Measurements from ENCODE around the gene ADAM19.

ADAM19 gene

GRCh38 chr5:157543825-157544622, 31.6 kb downstream of the ADAM19 start:
- peak; percentile 26 for DNase-seq (ENCODE audit: low read depth)
- no peak overlapping the region for H3K4me3 ChIP-seq (ENCODE audit: low read depth, low read length)
- TF ChIP-seq, protein P1, sequence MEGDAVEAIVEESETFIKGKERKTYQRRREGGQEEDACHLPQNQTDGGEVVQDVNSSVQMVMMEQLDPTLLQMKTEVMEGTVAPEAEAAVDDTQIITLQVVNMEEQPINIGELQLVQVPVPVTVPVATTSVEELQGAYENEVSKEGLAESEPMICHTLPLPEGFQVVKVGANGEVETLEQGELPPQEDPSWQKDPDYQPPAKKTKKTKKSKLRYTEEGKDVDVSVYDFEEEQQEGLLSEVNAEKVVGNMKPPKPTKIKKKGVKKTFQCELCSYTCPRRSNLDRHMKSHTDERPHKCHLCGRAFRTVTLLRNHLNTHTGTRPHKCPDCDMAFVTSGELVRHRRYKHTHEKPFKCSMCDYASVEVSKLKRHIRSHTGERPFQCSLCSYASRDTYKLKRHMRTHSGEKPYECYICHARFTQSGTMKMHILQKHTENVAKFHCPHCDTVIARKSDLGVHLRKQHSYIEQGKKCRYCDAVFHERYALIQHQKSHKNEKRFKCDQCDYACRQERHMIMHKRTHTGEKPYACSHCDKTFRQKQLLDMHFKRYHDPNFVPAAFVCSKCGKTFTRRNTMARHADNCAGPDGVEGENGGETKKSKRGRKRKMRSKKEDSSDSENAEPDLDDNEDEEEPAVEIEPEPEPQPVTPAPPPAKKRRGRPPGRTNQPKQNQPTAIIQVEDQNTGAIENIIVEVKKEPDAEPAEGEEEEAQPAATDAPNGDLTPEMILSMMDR (IDR thresholded peaks at IDR 0.05; ENCODE audit: control insufficient read depth, extremely low read depth, insufficient read depth): no peak

DNA sequence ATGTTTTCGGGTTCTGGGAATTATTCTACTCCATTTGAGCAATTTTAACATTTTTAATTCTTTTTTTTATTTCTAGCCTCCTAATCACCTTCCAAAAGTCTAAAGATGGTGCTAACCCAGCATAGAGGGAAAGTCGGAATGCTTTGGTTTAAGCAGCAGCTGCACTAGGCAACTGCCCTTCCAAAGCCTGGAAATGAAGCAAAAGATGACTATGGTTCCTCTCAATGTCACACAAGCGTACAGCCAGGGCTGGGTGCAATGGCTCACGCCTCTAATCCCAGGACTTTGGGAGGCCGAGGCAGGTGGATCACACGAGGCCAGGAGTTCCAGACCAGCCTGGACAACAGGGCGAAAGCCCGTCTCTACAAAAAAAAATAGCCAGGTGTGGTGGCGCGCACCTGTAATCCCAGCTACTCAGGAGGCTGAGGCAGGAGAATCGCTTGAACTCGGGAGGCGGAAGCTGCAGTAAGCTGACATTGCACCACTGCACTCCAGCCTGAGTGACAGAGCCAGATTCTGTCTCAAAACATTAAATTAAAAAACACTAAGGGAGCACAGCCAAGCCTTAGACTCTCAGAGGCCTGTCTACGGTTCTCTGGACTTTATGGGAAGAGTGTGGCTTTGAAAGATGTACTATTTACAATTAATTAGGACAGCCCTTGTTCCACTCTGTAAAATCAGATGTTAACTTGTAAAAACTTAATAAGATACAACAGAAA, 33.1 kb downstream of the ADAM19 start:
- DNase-seq (ENCODE audit: low read depth): no peak
- TF ChIP-seq, protein P1 (IDR thresholded peaks at IDR 0.05; ENCODE audit: control insufficient read depth, extremely low read depth, insufficient read depth): no peak
- H3K4me3 ChIP-seq (ENCODE audit: low read depth, low read length): no peak overlapping the region

DNA sequence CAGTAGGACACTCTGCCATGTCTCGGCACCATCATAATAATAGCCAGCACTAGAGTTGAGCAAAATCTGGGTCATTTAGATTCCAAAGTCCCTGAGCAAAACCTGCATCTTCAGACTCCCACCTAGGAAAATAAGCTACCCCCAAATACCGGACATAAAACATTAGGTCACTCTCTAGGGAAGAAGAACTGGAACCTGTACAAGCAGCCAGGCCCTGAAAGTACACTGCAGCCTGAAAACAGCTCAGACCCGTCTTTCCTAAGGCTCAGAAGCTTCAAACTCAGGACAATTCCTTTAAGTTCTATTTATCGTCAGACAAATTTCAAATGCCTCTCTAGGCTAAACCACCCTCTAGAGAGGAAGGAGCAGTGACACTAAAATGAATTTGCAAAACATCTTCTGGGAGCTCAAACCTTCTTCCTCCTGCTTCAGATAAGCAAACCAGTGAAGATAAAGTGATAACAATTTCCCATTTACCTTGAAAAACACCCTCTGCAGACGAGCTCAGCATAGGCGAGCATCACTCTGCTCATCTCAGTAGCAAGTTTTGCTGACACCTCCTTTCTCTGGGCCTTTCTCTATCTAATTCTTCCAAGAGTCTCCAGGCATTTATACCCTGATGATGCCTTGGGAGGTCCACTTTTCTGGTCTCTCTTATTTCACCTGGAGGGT, 34.0 kb downstream of the ADAM19 start:
- no peak overlapping the region for H3K4me3 ChIP-seq (ENCODE audit: low read depth, low read length)
- DNase-seq (ENCODE audit: low read depth): no peak

GRCh38 chr5:157540707-157541446, 34.7 kb downstream of the ADAM19 start:
- TF ChIP-seq, protein P1 (IDR thresholded peaks at IDR 0.05; ENCODE audit: control insufficient read depth, extremely low read depth, insufficient read depth): no peak
- H3K4me3 ChIP-seq (ENCODE audit: low read depth, low read length): no peak overlapping the region
- DNase-seq (ENCODE audit: low read depth): no peak

More for the DNA sequence above, 34.0 kb downstream of the ADAM19 start:
- TF ChIP-seq, protein P1 (IDR thresholded peaks at IDR 0.05; ENCODE audit: control insufficient read depth, extremely low read depth, insufficient read depth): no peak

DNA sequence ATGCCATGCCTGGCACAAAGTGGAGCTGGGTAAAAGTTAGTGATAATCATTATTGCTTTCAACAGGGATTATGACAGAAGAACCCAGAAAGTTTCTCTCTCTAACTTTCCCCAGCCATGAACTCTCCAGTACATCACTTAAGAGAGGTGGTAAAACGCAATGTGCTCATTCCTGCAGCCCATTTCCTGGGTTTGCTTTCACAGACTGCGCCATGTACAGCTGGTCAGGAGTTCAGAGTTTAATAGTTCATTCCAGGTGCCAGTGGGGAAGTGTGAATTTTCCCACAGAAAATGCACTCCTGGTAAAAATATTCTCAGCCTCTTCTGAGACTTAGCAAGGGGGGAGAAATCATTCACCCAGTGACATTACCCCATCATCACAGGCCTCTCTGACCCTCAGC, 35.5 kb downstream of the ADAM19 start:
- no peak overlapping the region for H3K4me3 ChIP-seq (ENCODE audit: low read depth, low read length)
- TF ChIP-seq, protein P1 (IDR thresholded peaks at IDR 0.05; ENCODE audit: control insufficient read depth, extremely low read depth, insufficient read depth): no peak
- DNase-seq (ENCODE audit: low read depth): no peak

DNA sequence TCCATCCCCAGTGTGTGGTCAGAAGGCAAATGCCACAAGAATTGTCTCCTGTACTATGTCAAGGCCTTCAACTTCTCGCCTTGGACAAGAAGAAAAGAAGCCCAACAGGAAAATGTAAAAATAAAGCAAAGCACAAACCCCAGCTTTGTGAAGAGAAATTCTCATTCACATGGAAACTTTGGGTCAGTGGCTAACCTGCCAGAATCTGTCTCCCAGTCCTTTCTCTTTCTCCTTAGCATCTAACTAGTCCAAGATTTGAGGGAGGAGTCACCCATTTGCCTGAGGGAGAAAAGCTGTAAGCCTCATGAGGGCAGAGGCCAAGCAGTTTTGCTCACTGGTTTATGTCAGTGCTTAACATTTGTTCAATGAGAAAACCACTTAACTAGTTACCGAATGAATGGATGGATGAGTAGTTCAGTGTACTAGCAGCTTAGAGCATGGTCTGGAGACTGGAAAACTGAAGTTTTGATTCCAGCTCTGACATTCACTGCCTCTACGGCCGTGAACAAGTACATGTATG, 36.0 kb downstream of the ADAM19 start:
- DNase-seq (ENCODE audit: low read depth): no peak
- TF ChIP-seq, protein P1 (IDR thresholded peaks at IDR 0.05; ENCODE audit: control insufficient read depth, extremely low read depth, insufficient read depth): no peak
- H3K4me3 ChIP-seq (ENCODE audit: low read depth, low read length): no peak overlapping the region
